GM19463 (cell line): ENCODE measurements around the gene ZNRD2.

Experiments used
- ATAC-seq: cut with Tn5 transposase; IDR thresholded peaks from one replicate; pipeline ENCODE4 v1.9.1; 2021; ENCODE audit warnings: mild to moderate bottlenecking, moderate library complexity; ENCODE audit not compliant: unreplicated experiment

Gene ZNRD2

DNA sequence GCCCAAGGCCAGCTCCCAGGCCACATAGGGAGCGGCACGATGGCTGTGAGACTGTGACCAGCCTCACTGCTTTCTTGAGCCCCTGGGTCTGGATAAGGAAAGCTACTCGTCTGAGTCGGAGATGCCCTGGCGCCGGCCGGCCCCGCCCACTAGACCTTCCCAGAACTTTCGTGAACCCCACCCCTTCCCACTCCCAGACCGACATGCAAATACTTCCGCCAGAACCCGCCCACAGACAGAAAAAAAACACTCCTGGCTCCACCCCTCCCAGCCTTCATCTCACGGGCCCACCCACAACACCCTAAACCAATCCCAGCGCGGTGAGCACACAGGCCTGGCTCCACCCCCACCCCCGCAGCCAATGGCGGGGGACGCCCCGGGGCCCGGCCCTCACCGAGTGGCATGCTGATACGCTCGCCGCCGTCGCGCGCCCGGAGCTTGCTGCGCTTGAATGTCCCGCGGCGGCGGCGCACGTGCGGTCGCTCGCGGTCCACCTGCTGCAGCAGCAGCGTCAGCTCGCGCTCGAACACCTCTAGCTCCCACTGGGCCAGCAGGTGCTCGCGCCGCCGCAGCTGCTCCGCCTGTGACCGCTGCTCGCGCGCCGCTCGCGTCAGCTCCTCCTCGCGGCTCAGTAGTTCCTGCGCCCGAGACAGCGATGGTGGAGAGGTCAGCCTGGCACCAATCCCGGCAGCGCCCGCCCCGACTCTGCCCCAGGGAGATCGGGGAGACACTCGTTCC lies 36.8 kb downstream of the ZNRD2 start:
- no peak for ATAC-seq

- no peak for ATAC-seq
Observed at GRCh38 chr11:65607614-65608426, 37.5 kb downstream of the ZNRD2 start.

DNA sequence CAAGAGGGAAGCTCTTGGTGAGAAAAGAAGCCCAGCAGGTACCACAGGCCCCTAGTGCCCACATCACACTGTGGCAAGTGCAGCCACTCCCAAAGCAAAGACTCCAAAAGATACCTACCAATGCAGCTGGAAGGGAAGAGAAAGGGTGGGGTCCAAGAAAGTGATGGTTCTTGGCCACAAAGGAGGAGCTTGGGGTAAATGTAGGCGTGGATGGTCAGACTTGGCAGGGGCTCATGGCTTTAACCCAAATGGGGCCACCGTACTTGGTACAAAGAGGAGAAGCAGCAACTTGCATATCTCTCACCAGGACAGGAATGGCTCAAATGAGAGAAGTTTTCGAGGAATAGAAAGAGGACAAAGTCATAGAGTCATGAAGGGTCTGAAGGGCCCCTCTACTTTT lies 39.0 kb downstream of the ZNRD2 start:
- no peak for ATAC-seq

GRCh38 chr11:65609665-65610064 lies 39.4 kb downstream of the ZNRD2 start:
- no peak for ATAC-seq

DNA sequence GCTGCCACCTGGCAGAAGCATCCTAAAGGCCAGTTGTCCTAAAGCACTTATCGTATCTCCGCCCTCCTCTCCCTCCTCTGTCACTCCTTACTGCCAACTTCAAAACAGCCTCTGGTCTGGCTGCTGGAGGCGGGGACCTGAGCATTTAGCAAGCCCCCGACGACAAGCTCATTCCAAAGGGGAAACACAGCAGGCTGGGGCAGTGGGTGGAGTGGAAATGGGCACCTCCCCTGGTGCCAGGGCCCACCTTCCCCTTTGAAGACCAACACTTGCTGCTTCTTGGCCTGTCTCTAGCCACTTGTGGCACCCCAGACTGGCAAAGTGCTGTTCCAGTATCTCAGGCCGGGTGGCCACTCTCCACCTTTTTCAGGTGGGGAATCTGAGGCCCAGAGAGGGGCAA lies 40.1 kb downstream of the ZNRD2 start:
- no peak for ATAC-seq

GRCh38 chr11:65611028-65611757 lies 40.9 kb downstream of the ZNRD2 start:
- no peak for ATAC-seq

DNA sequence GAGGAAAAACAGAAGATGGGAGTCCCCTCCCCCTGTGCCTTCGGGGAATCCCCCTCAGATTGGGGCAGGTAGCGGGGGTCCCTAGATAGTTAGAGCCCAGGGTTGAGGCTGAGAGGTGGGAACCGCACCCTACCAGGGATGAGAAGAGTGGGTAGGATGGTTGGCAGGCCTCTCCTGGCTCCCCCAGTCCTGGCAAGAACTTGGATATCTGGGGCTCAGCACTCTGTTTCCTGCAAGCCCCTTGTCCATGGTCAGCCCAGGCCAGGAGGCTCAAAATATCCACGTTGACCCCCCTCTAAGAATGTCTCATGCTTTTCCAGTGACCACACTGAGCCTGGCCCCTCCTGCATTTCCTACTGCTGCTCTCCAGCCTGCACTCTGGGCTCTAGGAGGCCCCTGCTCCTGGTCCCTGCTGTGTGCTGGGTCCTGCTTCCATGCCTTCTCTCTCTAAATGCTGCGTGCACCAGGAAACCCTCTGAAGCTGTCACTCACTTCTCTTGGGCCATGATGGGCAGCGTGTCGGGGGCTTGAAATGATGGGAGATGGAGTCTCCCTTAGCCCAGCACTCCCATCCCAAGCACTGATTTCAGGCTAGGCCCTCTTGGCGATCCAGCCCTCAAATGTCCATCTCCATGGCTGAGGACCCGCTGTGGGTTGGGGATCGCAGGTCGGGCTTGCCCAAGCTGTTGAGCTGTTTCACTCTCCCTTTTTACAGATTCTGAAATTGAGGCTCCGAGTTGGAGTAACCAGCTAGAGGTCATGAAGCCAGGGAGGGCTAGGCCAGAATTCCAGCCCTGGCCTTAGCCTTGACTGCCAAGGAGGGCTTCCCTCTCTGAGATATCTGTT lies 41.7 kb downstream of the ZNRD2 start:
- no peak for ATAC-seq

GRCh38 chr11:65612691-65613090 lies 42.4 kb downstream of the ZNRD2 start:
- no peak for ATAC-seq

- ATAC-seq: no peak
Observed at GRCh38 chr11:65613091-65613928, 43.0 kb downstream of the ZNRD2 start.

GRCh38 chr11:65615229-65615949 lies 45.1 kb downstream of the ZNRD2 start, which contains the start of gene PCNX3:
PCNX3 (plus strand) TSS chr11:65615776; CDS start chr11:65616312, 536 bp downstream.
- ATAC-seq: peak; percentile 79

DNA sequence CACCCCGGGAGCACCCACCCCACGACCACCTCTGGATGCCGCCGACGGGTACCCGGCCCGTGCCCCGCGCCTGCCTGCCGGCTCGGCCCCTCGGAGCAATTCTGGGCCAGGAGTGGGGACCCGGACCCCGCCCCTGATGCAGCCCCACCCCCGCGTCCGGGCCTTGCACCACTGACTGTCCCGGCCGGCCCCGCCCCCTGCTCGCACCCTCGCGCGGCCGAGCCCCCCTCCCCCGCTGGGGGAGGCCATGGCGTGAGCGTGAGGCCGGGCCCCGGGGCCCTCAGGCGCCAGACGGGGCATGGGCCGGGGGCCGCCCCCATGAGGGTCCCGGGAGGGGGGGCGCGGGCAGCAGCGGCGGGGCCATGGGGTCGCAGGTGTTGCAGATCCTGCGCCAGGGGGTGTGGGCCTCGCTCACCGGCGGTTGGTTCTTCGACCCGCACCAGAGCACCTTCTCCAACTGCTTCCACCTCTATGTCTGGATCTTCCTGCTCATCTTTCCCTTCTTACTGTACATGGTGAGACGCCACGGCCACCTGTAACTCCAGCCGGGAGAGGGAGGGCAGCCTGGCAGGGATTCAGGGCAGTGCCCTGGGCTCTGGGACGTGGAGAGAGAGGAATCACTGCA lies 45.8 kb downstream of the ZNRD2 start:
- no peak for ATAC-seq

DNA sequence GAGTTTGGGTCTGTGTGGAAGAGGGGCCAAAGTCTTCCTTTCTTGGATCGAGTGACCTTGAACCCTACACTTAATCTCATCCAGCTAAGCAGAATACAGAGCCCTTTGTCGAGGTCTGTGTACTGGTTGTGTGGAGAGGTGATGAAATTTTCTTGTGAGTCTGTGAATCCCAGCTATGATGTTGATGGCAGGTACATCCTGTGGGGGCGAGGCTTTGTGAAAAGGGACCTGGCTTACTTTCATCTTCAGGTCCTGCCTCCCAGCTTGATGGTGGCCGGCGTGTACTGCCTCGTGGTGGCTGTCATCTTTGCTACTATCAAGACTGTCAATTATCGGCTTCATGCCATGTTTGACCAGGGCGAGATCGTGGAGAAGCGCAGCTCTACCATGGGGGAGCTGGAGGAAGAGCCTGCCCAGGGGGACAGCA lies 46.3 kb downstream of the ZNRD2 start:
- no peak for ATAC-seq

GRCh38 chr11:65617136-65617850 lies 47.0 kb downstream of the ZNRD2 start:
- ATAC-seq: no peak

DNA sequence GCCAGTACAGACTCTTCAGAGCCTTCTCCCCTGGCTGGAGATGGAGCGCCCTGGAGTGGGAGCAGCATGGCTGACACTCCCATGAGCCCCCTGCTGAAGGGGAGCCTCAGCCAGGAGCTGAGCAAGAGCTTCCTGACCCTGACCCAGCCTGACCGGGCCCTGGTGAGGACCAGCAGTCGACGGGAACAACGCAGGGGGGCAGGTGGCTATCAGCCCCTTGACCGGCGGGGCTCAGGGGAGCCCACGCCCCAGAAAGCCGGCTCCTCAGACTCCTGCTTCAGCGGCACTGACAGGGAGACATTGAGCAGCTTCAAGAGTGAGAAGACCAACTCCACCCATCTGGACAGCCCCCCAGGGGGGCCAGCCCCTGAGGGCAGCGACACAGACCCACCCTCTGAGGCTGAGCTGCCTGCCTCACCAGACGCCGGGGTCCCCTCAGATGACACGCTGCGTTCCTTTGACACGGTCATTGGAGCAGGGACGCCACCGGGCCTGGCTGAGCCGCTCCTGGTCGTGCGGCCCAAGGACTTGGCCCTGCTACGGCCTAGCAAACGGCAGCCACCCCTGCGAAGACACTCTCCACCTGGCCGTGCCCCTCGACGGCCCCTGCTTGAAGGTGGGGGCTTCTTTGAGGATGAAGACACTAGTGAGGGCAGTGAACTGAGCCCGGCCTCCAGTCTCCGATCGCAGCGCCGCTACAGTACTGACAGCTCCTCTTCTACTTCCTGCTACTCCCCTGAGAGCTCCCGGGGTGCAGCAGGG lies 47.9 kb downstream of the ZNRD2 start:
- no peak for ATAC-seq

GRCh38 chr11:65618763-65619162 lies 48.5 kb downstream of the ZNRD2 start:
- no peak for ATAC-seq

- no peak for ATAC-seq
Observed at GRCh38 chr11:65619281-65619928, 49.1 kb downstream of the ZNRD2 start.

DNA sequence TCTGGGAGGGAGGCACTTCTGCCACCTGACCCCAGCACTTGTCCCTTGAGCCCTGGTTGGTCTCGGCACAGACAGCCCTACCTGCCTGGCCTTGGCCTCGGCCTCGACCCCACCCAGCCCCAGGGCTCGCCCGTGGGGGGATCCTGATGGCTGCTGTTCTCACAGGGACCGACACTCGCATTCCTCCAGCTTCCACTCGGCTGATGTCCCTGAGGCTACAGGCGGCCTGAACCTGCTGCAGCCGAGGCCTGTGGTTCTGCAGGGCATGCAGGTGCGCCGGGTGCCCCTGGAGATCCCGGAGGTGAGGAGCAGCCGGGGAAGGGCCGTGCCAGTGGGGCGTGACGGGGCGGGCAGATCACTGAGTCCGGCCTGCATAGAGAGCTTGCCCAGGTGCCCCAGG lies 50.4 kb downstream of the ZNRD2 start:
- ATAC-seq: no peak
